Thoracic aorta (tissue), 2 donors: ENCODE measurements around the gene HDGFL3. TPM values are rescaled to one million over a fixed set of nuclear protein-coding genes. Genes with fewer than 3 reads are reported as not detected.
"Not testable (repeated sequence)": the region's sequence is repeated elsewhere in the genome, so short reads cannot be mapped to it uniquely, and the experiment has no call there.

Experiments used
- ATAC-seq: fragments of 150-250 bp; one replicate; pipeline ENCODE4 v1.8.0; 2017; ENCODE audit warnings: low read depth; ENCODE audit not compliant: insufficient number of reproducible peaks, low FRiP score
- DNase-seq: peaks from one replicate; pipeline ENCODE4 v3.0.0-alpha.2; 2020; ENCODE audit warnings: low spot score
- H3K27ac ChIP-seq, 2 donors: fragments of 200-600 bp; sonication (generic); 1 replicate in 1 of 2; 2 replicates in 1 of 2; pipeline ENCODE4 v1.5.1; 2016; ENCODE audit warnings: mild to moderate bottlenecking in 2 of 2, moderate library complexity in 2 of 2
- H3K27me3 ChIP-seq: fragments of 200-600 bp; sonication (generic); replicated peaks from 2 replicates; pipeline ENCODE4 v1.6.0; 2016; ENCODE audit warnings: mild to moderate bottlenecking; ENCODE audit not compliant: insufficient read depth
- H3K36me3 ChIP-seq: fragments of 200-600 bp; sonication (generic); one replicate; pipeline ENCODE4 v1.5.1; 2016
- H3K4me1 ChIP-seq, 2 donors: fragments of 200-600 bp; sonication (generic); 1 replicate in 1 of 2; 2 replicates in 1 of 2; pipeline versions ENCODE4 v1.5.1 to v1.6.0; 2016; ENCODE audit warnings: low read depth in 2 of 2, mild to moderate bottlenecking in 1 of 2; ENCODE audit not compliant: control insufficient read depth in 1 of 2
- H3K4me3 ChIP-seq: fragments of 200-600 bp; sonication (generic); 2 replicates; pipeline ENCODE4 v1.5.1; 2016; ENCODE audit warnings: mild to moderate bottlenecking
- H3K9me3 ChIP-seq: fragments of 200-600 bp; sonication (generic); 2 replicates; pipeline ENCODE4 v1.5.1; 2016
- CTCF ChIP-seq: fragments of 200-600 bp; sonication (generic); IDR thresholded peaks from one replicate; pipeline ENCODE4 v1.5.1; 2019; ENCODE audit warnings: antibody characterized with exemption
- total RNA-seq, 2 donors: library from RNA; depleted of rRNA; stranded (reverse); fragments of >200 nt; gene quantifications; one replicate each; pipeline versions ENCODE4 v1.1.0 to v1.2.3, GENCODE V29; 2016

The HDGFL3 gene
- total RNA-seq, 2 donors from 2014 or later, result 19.6 to 118 TPM

GRCh38 chr15:83170474-83171165 lies 37.0 kb downstream of the HDGFL3 start:
- no peak for TF ChIP-seq CTCF
- Histone ChIP-seq H3K36me3 (no peaks in the 10 kb centered on the region), H3K4me3 (no peak overlapping the region), H3K9me3 (peaks cover 11% of the 10 kb centered on the region), H3K27ac (no peak overlapping the region), H3K27me3 (no peaks in the 10 kb centered on the region), H3K4me1 (no peaks in the 10 kb centered on the region)
- ATAC-seq, result no peak
- no peak for DNase-seq

GRCh38 chr15:83169576-83169975 lies 38.0 kb downstream of the HDGFL3 start:
- not testable (repeated sequence) for H3K27ac ChIP-seq, H3K4me3 ChIP-seq, DNase-seq, H3K27me3 ChIP-seq, H3K36me3 ChIP-seq, ATAC-seq, H3K4me1 ChIP-seq
- peaks cover 11% of the 10 kb centered on the region for H3K9me3 ChIP-seq

DNA sequence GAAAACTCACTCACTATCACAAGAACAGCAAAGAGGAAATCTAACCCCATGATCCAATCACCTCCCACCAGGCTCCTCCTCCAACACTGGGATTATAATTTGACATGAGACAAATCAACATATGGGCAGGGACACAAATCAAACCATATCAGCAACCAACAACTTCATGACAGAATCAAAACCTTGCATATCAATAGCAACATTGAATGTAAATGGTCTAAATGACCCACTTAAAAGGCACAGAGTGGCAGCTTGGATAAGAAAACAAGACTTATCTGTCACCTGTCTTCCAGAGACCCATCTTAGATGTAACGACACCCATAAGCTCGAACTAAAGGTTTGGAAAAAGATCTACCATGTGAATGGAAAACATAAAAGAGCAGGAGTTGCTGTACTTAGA lies 40.8 kb downstream of the HDGFL3 start:
- H3K4me1 ChIP-seq, result no peaks in the 10 kb centered on the region
- no peaks in the 10 kb centered on the region for H3K27me3 ChIP-seq
- H3K4me3 ChIP-seq, result no peak overlapping the region
- H3K27ac ChIP-seq, result no peak overlapping the region
- TF ChIP-seq CTCF, result no peak
- peaks cover 11% of the 10 kb centered on the region for H3K9me3 ChIP-seq
- no peak for DNase-seq
- no peaks in the 10 kb centered on the region for H3K36me3 ChIP-seq
- no peak for ATAC-seq

DNA sequence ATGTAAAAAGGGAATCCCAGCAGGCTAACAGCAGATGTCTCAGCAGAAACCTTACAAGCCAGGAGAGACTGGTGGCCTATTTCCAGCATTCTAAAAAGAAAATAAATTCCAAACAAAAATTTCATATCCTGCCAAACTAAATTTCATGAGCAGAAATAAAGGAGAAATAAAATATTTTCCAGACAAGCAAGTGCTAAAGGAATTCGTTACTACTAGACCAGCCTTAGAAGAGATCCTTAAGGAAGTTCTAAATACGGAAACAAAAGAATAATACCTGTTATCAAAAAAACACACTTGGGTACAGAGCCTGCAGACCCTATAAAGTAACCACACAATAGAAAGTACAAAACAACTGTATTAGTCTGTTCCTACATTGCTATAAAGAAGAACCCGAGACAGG lies 41.4 kb downstream of the HDGFL3 start:
- H3K27me3 ChIP-seq, result no peaks in the 10 kb centered on the region
- H3K4me1 ChIP-seq, result no peaks in the 10 kb centered on the region
- TF ChIP-seq CTCF, result no peak
- no peaks in the 10 kb centered on the region for H3K36me3 ChIP-seq
- ATAC-seq, result no peak
- DNase-seq, result no peak
- peaks cover 11% of the 10 kb centered on the region for H3K9me3 ChIP-seq
- H3K27ac ChIP-seq, result no peak overlapping the region
- H3K4me3 ChIP-seq, result no peak overlapping the region

DNA sequence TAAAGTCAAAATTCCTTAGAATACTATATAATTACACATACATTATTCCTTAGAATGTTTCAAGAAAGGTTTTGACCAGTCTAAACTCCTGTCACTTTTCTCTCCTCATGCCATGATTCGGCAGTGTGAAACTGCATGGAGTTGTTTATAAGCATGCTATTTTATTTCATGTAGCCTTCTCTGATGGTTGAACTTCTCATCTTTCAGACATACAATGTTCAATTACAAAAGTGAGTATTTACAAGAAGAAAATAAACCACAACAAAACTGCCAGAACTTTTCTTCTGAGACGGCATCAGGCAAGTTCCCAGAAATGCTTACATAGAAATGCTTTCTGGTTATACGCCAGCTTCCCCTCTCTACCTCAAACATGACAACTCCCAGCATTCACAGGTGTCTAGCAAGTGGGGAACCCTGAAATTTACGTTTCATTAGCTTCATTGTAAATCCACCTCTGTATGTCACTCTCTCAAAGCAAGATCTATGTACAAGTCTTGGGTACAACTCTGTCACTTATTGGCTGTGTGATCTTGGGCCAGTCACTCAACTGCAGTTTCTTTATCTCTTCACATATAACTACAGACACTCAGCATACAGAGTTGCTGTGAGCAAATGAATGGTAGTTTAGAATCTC lies 42.7 kb downstream of the HDGFL3 start:
- ATAC-seq (no peak), DNase-seq (no peak)
- TF ChIP-seq CTCF, result no peak
- H3K27me3 ChIP-seq, result no peaks in the 10 kb centered on the region
- H3K4me3 ChIP-seq, result no peak overlapping the region
- peaks cover 11% of the 10 kb centered on the region for H3K9me3 ChIP-seq
- H3K4me1 ChIP-seq, result no peaks in the 10 kb centered on the region
- H3K36me3 ChIP-seq, result no peaks in the 10 kb centered on the region
- no peak overlapping the region for H3K27ac ChIP-seq
